Metanephros (tissue), 2 donors: ENCODE results near the gene C9orf153. TPM values are rescaled to one million over a fixed set of nuclear protein-coding genes. Genes with fewer than 3 reads are reported as not detected.

Experiments
- small RNA-seq: library from RNA; depleted of rRNA; stranded (forward); fragments of <200 nt; gene quantifications from one replicate; pipeline ENCODE3, GENCODE V24; 2014; ENCODE audit warnings: low replicate concordance
- total RNA-seq: library from RNA; depleted of rRNA; stranded (reverse); fragments of >200 nt; gene quantifications from one replicate; pipeline ENCODE4 v1.2.3, GENCODE V29; 2014

C9orf153 gene
- total RNA-seq = 0.70 TPM

DNA sequence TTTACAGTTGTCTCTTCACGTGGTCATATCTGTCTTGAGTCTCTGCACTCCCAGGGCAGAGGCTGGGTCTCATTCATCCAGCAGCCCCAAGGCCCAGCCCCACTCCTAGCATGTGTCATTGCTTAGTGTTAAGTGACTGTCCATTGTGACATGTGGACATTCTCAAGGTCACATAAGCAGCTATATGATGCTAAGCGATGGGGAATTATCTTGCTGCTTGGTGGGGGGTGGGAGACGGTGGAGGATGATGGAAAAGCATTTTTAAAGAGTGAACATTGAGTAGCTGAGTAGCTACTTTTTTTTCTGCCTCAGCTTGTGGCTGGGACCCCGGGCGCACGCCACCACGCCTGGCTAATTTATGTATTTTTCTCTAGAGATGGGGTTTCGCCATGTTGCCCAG is at the start of gene C9orf153:
Gene C9orf153 (minus strand): TSS at position 101 of the 400 bp plus-strand sequence. CDS start 30,054 bp downstream, outside the sequence.

GRCh38 chr9:86282077-86282978 is 22.9 kb upstream of the C9orf153 start, which contains the start of gene ISCA1:
Gene ISCA1, minus strand, starts transcription at chr9:86282538. Its CDS starts 80 bp downstream, at chr9:86282458.

Small RNAs within 50 kb of the gene (small RNA-seq; reads per million reads assigned to genes)
- gene AL137849.1 (not detected), gene RN7SKP264 (not detected)

Other genes starting within 250 kb of the C9orf153 start
- gene GOLM1, start 160.1 kb downstream of the C9orf153 start, total RNA-seq = 57.7 TPM
- gene ISCA1, start 22.9 kb upstream of the C9orf153 start, total RNA-seq = 55.9 TPM
- gene TUT7, start 94.8 kb upstream of the C9orf153 start, total RNA-seq = 22.2 TPM